Activated CD4-positive, CD25-positive, alpha-beta regulatory T cell treated with anti-CD3 and anti-CD28 coated beads, Interleukin-2, amount 50 U/mL, for 16 hours (primary cell): Measurements from ENCODE around the gene FARS2.

Experiments used
- DNase-seq: peaks from one replicate; pipeline ENCODE4 v3.0.0-alpha.2; 2020; ENCODE audit warnings: low read depth, low spot score

Gene FARS2

GRCh38 chr6:5580736-5581581 is 319.6 kb downstream of the FARS2 start:
- DNase-seq, result no peak

GRCh38 chr6:5582762-5583161 is 321.4 kb downstream of the FARS2 start:
- DNase-seq, result no peak

DNA sequence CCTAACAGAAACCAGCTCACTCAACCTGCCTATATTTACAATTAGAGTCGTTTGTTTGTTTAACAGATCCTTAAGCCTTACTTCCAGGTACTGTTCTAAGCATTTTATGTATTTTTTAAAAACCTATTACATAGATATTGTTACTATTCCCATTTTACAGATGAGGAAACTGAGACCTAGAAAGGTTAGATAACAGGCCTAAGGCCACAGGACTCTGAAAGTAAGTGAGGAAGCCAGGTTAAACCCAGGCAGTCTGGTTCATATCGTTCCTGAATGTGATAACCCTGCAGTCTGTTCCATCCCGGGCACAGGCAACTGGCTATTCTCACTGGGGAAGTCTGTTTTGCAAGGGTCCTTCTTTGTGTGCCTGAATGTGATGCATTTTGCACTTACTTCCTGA is 322.2 kb downstream of the FARS2 start:
- no peak for DNase-seq

- no peak for DNase-seq
Measured at GRCh38 chr6:5584078-5584482, 322.8 kb downstream of the FARS2 start.

- DNase-seq, result no peak
Measured at GRCh38 chr6:5587648-5588047, 326.3 kb downstream of the FARS2 start.

DNA sequence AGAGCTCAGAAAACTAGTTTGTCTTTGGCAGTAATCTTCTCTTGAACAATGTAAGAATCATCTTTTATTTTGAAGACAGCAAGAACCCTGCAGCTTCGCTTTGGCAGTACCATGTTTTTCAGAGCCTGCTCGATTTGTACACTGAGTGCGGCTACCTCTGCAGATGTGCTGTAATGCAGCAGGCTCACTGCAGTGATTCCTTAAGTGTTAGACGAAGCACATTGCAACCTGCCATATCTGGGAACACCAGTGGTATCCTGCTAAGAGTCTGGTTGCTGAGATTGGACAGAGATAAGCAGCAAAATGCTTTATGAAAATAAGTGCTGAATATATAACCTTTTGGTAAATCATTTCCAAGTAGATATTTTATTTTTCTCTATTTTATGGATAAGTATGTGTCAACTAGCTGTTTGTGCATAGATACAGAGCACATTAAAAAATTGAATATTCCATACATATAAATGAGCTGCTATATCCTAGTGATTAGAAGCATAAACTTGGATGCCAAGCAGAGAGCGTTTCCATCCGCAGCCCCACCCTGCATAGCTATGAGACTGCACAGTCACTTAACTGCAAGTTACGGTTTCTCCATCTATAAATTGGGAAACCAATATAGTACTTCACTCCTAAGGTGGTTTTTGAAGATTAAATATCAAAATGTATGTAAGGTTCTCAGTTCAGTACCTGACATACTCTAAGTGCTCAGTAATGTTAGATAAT is 328.3 kb downstream of the FARS2 start:
- DNase-seq, result no peak

GRCh38 chr6:5590187-5590586 is 328.9 kb downstream of the FARS2 start:
- no peak for DNase-seq

GRCh38 chr6:5592886-5593519 is 331.7 kb downstream of the FARS2 start:
- DNase-seq, result no peak

GRCh38 chr6:5595184-5595583 is 333.9 kb downstream of the FARS2 start:
- DNase-seq, result no peak

GRCh38 chr6:5597413-5597812 is 336.1 kb downstream of the FARS2 start:
- no peak for DNase-seq

GRCh38 chr6:5598123-5598522 is 336.8 kb downstream of the FARS2 start:
- no peak for DNase-seq

- DNase-seq, result no peak
Measured at GRCh38 chr6:5599127-5599526, 337.8 kb downstream of the FARS2 start.

- DNase-seq, result no peak
Measured at GRCh38 chr6:5605937-5606336, 344.6 kb downstream of the FARS2 start.

GRCh38 chr6:5606546-5606945 is 345.2 kb downstream of the FARS2 start:
- DNase-seq, result no peak

DNA sequence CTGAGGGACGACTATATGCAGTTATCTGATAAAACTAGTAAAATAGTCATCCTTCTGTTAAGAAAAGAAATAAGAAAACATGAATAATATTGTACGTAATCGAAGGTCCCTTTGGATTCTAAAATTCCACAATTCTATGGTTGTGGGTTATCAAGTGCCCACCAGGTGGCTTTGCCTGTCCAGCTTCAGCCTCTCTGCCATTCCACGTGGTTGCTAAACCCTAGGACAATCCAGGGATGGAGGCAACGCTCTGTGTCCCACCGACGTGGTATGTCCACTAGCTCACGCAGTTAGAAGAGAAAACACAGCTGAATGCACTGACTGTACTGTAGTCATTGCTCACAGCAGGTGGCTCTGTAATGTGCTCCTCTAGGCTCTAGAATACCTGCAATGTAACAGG is 349.3 kb downstream of the FARS2 start:
- no peak for DNase-seq

DNA sequence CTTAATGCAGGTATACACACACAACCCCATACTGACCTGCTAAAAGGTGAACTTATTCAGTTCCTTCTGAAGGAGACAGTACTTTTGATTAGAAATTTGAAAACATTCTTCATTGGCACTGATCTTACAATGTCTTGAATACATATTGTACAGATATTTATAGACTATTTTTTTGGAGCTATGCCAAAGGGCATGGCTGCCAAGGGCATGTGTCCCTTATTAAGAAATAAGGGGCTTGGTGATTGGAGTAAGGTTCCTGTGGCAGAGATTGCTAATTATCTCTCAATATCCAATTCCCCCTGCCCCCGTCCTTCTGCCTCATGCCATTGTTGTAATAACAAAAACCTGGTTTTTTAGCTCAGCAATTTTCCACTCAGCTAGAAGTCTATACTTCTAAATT is 355.9 kb downstream of the FARS2 start:
- no peak for DNase-seq

DNA sequence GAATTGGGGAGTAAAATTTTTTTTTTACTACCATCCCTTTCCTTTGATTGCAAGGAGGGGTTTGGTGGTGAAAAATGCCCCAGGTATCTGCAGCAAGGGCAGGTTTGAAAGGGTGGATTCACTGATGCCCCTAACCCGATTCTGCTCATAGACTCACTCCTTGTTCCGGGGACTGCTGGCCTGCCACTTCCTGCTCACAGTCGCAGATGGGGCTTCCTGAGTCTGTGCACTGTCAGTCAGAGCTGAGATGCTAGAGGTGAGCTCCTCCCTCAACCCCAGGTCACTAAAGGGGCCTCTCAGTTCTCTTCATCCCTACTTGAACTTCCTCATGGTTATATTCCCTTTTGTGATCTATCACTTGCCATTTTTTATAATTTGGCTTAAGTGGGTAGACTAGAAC is 357.9 kb downstream of the FARS2 start:
- DNase-seq, result no peak

- DNase-seq, result no peak
Measured at GRCh38 chr6:5622276-5623005, 361.1 kb downstream of the FARS2 start.

- no peak for DNase-seq
Measured at GRCh38 chr6:5623769-5624168, 362.5 kb downstream of the FARS2 start.

- DNase-seq, result no peak
Measured at GRCh38 chr6:5624256-5624655, 362.9 kb downstream of the FARS2 start.

- no peak for DNase-seq
Measured at GRCh38 chr6:5626727-5627426, 365.6 kb downstream of the FARS2 start.
